GM12892 (cell line): ENCODE results near the gene ARID4A.

Experiments
- POLR2A ChIP-seq: IDR thresholded peaks from 2 replicates; pipeline ENCODE4 v1.6.1; 2011; ENCODE audit warnings: low read depth, low read length, control low read depth
- POLR2AphosphoS5 ChIP-seq: IDR thresholded peaks from 2 replicates; pipeline ENCODE4 v1.6.1; 2011; ENCODE audit warnings: low read depth, low read length, control low read depth
- TAF1 ChIP-seq: IDR thresholded peaks from 2 replicates; pipeline ENCODE4 v1.6.1; 2011; ENCODE audit warnings: low read depth, mild to moderate bottlenecking, control low read depth, low read length, borderline replicate concordance

DNA sequence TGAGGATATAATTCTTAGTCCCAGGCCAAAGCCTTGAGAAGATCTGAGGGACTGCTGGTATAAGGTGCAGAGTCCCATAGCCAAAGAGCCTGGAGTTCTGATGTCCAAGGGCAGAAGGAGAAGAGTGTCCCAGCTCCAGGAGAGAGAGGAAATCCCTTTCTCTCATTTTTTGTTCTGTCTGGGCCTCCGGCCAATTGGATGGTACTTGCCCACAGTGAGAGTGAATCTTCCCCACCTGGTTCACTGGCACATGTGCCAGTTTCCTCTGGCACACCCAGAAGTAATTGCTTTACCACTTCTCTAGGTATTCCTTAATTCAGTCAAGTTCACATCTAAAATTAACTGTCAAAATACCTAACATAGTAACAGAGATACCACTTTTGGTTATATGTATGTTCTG, 15.3 kb downstream of the ARID4A start:
- no peak for TF ChIP-seq POLR2A
- TF ChIP-seq POLR2AphosphoS5, result no peak
- no peak for TF ChIP-seq TAF1
